A549 (cell line): ENCODE data around the gene PTPRN2.

Source experiments
- ATOH8 ChIP-seq: fragments of 250-450 bp; sonication (Bioruptor Pico); IDR thresholded peaks from 2 replicates; pipeline ENCODE4 v1.5.0; 2020; ENCODE audit warnings: low read depth, mild to moderate bottlenecking, moderate library complexity
- BHLHE40 ChIP-seq: IDR thresholded peaks from 2 replicates; pipeline ENCODE4 v1.6.1; 2012; ENCODE audit warnings: low read depth, low read length, inconsistent platforms
- CEBPB ChIP-seq, 2 experiments: fragments of >200 bp in 1 of 2; sonication (Bioruptor Twin) in 1 of 2; formaldehyde crosslinking in 1 of 2; IDR thresholded peaks; 2 replicates each; pipeline ENCODE4 v1.6.1; 2012 to 2016
- CHD2 ChIP-seq: fragments of 150-350 bp; IDR thresholded peaks from 2 replicates; pipeline ENCODE4 v1.6.1; 2014; ENCODE audit warnings: low read length; ENCODE audit not compliant: partially characterized antibody
- CTCF ChIP-seq: fragments of >200 bp; sonication (Bioruptor Twin); formaldehyde crosslinking; IDR thresholded peaks from 3 replicates; pipeline ENCODE4 v1.5.1; 2016
- EHF ChIP-seq: fragments of 250-450 bp; sonication (Bioruptor Pico); IDR thresholded peaks from 2 replicates; pipeline ENCODE4 v1.5.0; 2020; ENCODE audit warnings: mild to moderate bottlenecking
- EP300 ChIP-seq, 2 experiments: fragments of >200 bp; sonication (Bioruptor Twin); formaldehyde crosslinking; IDR thresholded peaks; 2 replicates in 1 of 2; 3 replicates in 1 of 2; pipeline ENCODE4 v1.6.1; 2016 to 2017
- ESRRA ChIP-seq: fragments of 150-350 bp; IDR thresholded peaks from 2 replicates; pipeline ENCODE4 v1.6.1; 2014; ENCODE audit warnings: mild to moderate bottlenecking, low read length, borderline replicate concordance
- HOXA7 ChIP-seq: fragments of 250-450 bp; sonication (Bioruptor Pico); IDR thresholded peaks from 2 replicates; pipeline ENCODE4 v1.5.0; 2020; ENCODE audit warnings: mild to moderate bottlenecking, moderate library complexity
- MAFK ChIP-seq: fragments of 450-650 bp; IDR thresholded peaks from 2 replicates; pipeline ENCODE4 v1.6.1; 2014; ENCODE audit not compliant: partially characterized antibody
- POLR2A ChIP-seq: IDR thresholded peaks from 2 replicates; pipeline ENCODE4 v1.6.1; 2012; ENCODE audit warnings: mild to moderate bottlenecking, low read length
- RAD21 ChIP-seq, 2 experiments: fragments of >200 bp in 1 of 2; sonication (Bioruptor Twin) in 1 of 2; formaldehyde crosslinking in 1 of 2; IDR thresholded peaks in 1 of 2; conservative IDR thresholded peaks in 1 of 2; 2 replicates in 1 of 2; 3 replicates in 1 of 2; pipeline ENCODE4 v1.6.1; 2012 to 2018; ENCODE audit warnings: inconsistent platforms in 1 of 2
- RNF2 ChIP-seq: fragments of 200-600 bp; sonication (generic); IDR thresholded peaks from 2 replicates; pipeline ENCODE4 v1.6.1; 2016; ENCODE audit warnings: low read depth, mild to moderate bottlenecking, antibody characterized with exemption, moderate library complexity, borderline replicate concordance

- no peak for TF ChIP-seq MAFK
- TF ChIP-seq CTCF: no peak
- TF ChIP-seq CHD2: no peak
- no peak for TF ChIP-seq ESRRA
- no peak for TF ChIP-seq POLR2A
- no peak for TF ChIP-seq EP300 (IDR thresholded peaks at IDR 0.05)
- TF ChIP-seq BHLHE40: no peak
- TF ChIP-seq ATOH8 (CRISPR knock-in tag): no peak
- TF ChIP-seq RAD21 (conservative IDR thresholded peaks at IDR 0.05 in 1 of 2, IDR thresholded peaks at IDR 0.05 in 1 of 2): no peak
- no peak for TF ChIP-seq HOXA7 (CRISPR knock-in tag)
- TF ChIP-seq EHF (CRISPR knock-in tag): no peak
- TF ChIP-seq CEBPB (IDR thresholded peaks at IDR 0.05): no peak
- no peak for TF ChIP-seq RNF2
Measured at GRCh38 chr7:157758468-157759245, 829.0 kb downstream of the PTPRN2 start.
